Measurements from ENCODE around the gene ZNF343.
"Not testable (repeated sequence)": the region's sequence is repeated elsewhere in the genome, so short reads cannot be mapped to it uniquely, and the experiment has no call there.

The ZNF343 gene

GRCh38 chr20:2521369-2522305 lies 12.9 kb upstream of the ZNF343 start:
- DNase-seq: peak; percentile 75

GRCh38 chr20:2520617-2521016 lies 11.9 kb upstream of the ZNF343 start:
- no peak for DNase-seq

- DNase-seq: no peak
Observed at GRCh38 chr20:2519115-2519809, 10.5 kb upstream of the ZNF343 start.

- DNase-seq: peak; percentile 21
Observed at GRCh38 chr20:2518558-2518957, 9.8 kb upstream of the ZNF343 start.

GRCh38 chr20:2518096-2518495 lies 9.4 kb upstream of the ZNF343 start:
- DNase-seq: no peak

GRCh38 chr20:2516399-2516798 lies 7.7 kb upstream of the ZNF343 start:
- no peak for DNase-seq

- no peak for DNase-seq
Observed at GRCh38 chr20:2515203-2515602, 6.5 kb upstream of the ZNF343 start.

- no peak for DNase-seq
Observed at GRCh38 chr20:2509794-2510193, 1.1 kb upstream of the ZNF343 start.

- no peak for DNase-seq
Observed at GRCh38 chr20:2509468-2509781, 710 bp upstream of the ZNF343 start.

- peak; percentile 38 for DNase-seq
Observed at GRCh38 chr20:2507875-2508630, 662 bp downstream of the ZNF343 start.

GRCh38 chr20:2507464-2507863 lies 1.3 kb downstream of the ZNF343 start:
- peak; percentile 24 for DNase-seq

- not testable (repeated sequence) for DNase-seq
Observed at GRCh38 chr20:2506426-2506825, 2.3 kb downstream of the ZNF343 start.

- not testable (repeated sequence) for DNase-seq
Observed at GRCh38 chr20:2504803-2505202, 3.9 kb downstream of the ZNF343 start.

- not testable (repeated sequence) for DNase-seq
Observed at GRCh38 chr20:2502808-2503384, 5.8 kb downstream of the ZNF343 start.

GRCh38 chr20:2485661-2486060 lies 23.1 kb downstream of the ZNF343 start:
- DNase-seq: no peak

- no peak for DNase-seq
Observed at GRCh38 chr20:2485080-2485479, 23.6 kb downstream of the ZNF343 start.

- DNase-seq: no peak
Observed at GRCh38 chr20:2483504-2483903, 25.2 kb downstream of the ZNF343 start.

GRCh38 chr20:2480381-2480780 lies 28.3 kb downstream of the ZNF343 start:
- DNase-seq: no peak

GRCh38 chr20:2476742-2477615 lies 31.7 kb downstream of the ZNF343 start:
- DNase-seq: peak; percentile 43

- no peak for DNase-seq
Observed at GRCh38 chr20:2475850-2476741, 32.6 kb downstream of the ZNF343 start.

- no peak for DNase-seq
Observed at GRCh38 chr20:2473516-2473915, 35.2 kb downstream of the ZNF343 start.

Data from hematopoietic multipotent progenitor cell treated with erythropoietin and hydrocortisone succinate and interleukin-3 and kit ligand, for 6 days (in vitro differentiated cells).